ENCODE results near the gene FNDC3B.

Gene FNDC3B

DNA sequence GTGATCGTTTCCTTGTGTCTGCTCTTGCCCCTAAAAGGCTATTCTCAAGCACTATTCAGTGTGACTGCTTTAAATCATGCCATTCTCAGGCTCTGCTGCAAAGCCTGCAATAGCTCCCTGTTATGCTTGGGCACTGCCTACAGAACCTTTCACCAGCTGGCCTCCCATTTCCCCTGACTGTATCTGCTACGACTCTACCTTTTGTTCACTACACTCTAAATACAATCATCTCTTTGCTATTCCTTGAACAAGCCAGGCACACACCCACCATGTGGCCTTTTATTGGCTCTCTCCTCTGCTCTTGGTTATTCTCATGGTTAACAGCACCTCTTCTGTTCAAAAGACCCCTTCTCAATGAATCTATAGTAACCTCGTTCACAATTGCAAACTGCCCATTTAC is 29.6 kb upstream of the FNDC3B start:
- Histone ChIP-seq H3K79me2 (ENCODE audit: insufficient read depth, low read length) (no peaks in the 10 kb centered on the region), H3K9me3 (ENCODE audit: insufficient read depth, low read length) (no peaks in the 10 kb centered on the region), H3K4me3 (ENCODE audit: insufficient read depth, low read length, poor library complexity, severe bottlenecking) (no peak overlapping the region), H3K36me3 (ENCODE audit: low read length) (no peaks in the 10 kb centered on the region), H4K20me1 (ENCODE audit: low read depth, low read length) (no peaks in the 10 kb centered on the region), H3F3A (ENCODE audit: insufficient read depth) (no peaks in the 10 kb centered on the region), H3K27ac (ENCODE audit: low read depth, low read length) (no peak overlapping the region), H3K9me2 (replicated peaks; ENCODE audit: insufficient read depth, low read length) (no peaks in the 10 kb centered on the region), H2AFZ (ENCODE audit: low read depth, low read length, severe bottlenecking) (no peak overlapping the region), H3K27me3 (ENCODE audit: low read length) (no peaks in the 10 kb centered on the region), H3K4me2 (ENCODE audit: low read depth, low read length, poor library complexity, severe bottlenecking) (no peak overlapping the region), H3K9ac (ENCODE audit: low read length) (no peak overlapping the region)
- TF ChIP-seq, protein P1, sequence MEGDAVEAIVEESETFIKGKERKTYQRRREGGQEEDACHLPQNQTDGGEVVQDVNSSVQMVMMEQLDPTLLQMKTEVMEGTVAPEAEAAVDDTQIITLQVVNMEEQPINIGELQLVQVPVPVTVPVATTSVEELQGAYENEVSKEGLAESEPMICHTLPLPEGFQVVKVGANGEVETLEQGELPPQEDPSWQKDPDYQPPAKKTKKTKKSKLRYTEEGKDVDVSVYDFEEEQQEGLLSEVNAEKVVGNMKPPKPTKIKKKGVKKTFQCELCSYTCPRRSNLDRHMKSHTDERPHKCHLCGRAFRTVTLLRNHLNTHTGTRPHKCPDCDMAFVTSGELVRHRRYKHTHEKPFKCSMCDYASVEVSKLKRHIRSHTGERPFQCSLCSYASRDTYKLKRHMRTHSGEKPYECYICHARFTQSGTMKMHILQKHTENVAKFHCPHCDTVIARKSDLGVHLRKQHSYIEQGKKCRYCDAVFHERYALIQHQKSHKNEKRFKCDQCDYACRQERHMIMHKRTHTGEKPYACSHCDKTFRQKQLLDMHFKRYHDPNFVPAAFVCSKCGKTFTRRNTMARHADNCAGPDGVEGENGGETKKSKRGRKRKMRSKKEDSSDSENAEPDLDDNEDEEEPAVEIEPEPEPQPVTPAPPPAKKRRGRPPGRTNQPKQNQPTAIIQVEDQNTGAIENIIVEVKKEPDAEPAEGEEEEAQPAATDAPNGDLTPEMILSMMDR (IDR thresholded peaks at IDR 0.05; ENCODE audit: insufficient read depth, low read length, poor library complexity, severe bottlenecking), result no peak
- TF ChIP-seq EZH2phosphoT487 (conservative IDR thresholded peaks at IDR 0.05; ENCODE audit: low read length), result no peak

DNA sequence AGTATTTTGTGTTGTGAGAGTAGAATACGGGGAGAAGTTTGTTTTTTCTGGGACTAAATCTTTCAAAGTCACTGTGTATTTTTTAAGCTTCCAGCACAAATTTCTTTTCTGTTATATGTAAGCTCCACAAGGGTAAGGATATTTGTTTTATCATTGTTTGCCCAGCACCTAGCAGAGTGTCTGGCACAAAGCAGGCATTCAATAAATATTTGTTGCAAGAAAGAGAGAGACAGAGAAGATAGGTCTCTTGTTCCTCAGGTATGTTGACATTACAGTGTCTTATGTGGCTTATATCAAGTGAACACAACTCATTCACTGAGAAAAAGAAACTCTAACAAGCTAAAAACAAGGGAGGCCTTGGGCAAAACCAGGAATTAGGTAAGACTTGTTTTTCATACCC is 26.6 kb upstream of the FNDC3B start:
- Histone ChIP-seq H2AFZ (ENCODE audit: low read depth, low read length, severe bottlenecking) (no peak overlapping the region), H3F3A (ENCODE audit: insufficient read depth) (no peaks in the 10 kb centered on the region), H4K20me1 (ENCODE audit: low read depth, low read length) (no peaks in the 10 kb centered on the region), H3K4me2 (ENCODE audit: low read depth, low read length, poor library complexity, severe bottlenecking) (no peak overlapping the region), H3K27ac (ENCODE audit: low read depth, low read length) (no peak overlapping the region), H3K9me2 (replicated peaks; ENCODE audit: insufficient read depth, low read length) (no peaks in the 10 kb centered on the region), H3K9ac (ENCODE audit: low read length) (no peak overlapping the region), H3K27me3 (ENCODE audit: low read length) (no peaks in the 10 kb centered on the region), H3K79me2 (ENCODE audit: insufficient read depth, low read length) (no peaks in the 10 kb centered on the region), H3K4me3 (ENCODE audit: insufficient read depth, low read length, poor library complexity, severe bottlenecking) (no peak overlapping the region), H3K9me3 (ENCODE audit: insufficient read depth, low read length) (no peaks in the 10 kb centered on the region), H3K36me3 (ENCODE audit: low read length) (no peaks in the 10 kb centered on the region)
- TF ChIP-seq, protein P1 (IDR thresholded peaks at IDR 0.05; ENCODE audit: insufficient read depth, low read length, poor library complexity, severe bottlenecking), result no peak
- TF ChIP-seq EZH2phosphoT487 (conservative IDR thresholded peaks at IDR 0.05; ENCODE audit: low read length), result no peak

DNA sequence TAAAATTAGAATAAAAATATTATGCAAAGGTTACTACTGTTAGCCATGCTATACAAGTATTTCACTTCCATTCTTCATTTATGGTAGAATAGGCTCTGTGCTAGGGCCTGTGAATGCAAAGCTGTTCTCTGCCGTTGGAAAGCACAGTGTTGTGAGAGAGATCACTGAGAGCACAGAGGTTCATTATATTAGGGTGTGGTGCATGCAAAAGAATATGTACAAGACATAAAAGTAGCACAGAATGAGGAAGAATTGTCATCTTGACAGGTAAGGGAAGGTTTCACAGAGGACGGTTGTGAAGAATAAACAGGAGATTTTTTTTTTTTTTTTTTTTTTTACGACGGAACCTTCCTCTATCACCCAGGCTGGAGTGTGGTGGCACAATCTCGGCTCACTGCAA is 25.2 kb upstream of the FNDC3B start:
- Histone ChIP-seq H4K20me1 (ENCODE audit: low read depth, low read length) (no peaks in the 10 kb centered on the region), H2AFZ (ENCODE audit: low read depth, low read length, severe bottlenecking) (no peak overlapping the region), H3K9ac (ENCODE audit: low read length) (no peak overlapping the region), H3K4me3 (ENCODE audit: insufficient read depth, low read length, poor library complexity, severe bottlenecking) (no peak overlapping the region), H3K27ac (ENCODE audit: low read depth, low read length) (no peak overlapping the region), H3K27me3 (ENCODE audit: low read length) (no peaks in the 10 kb centered on the region), H3F3A (ENCODE audit: insufficient read depth) (no peaks in the 10 kb centered on the region), H3K4me2 (ENCODE audit: low read depth, low read length, poor library complexity, severe bottlenecking) (no peak overlapping the region), H3K9me3 (ENCODE audit: insufficient read depth, low read length) (no peaks in the 10 kb centered on the region), H3K36me3 (ENCODE audit: low read length) (no peaks in the 10 kb centered on the region), H3K9me2 (replicated peaks; ENCODE audit: insufficient read depth, low read length) (no peaks in the 10 kb centered on the region), H3K79me2 (ENCODE audit: insufficient read depth, low read length) (no peaks in the 10 kb centered on the region)
- TF ChIP-seq, protein P1 (IDR thresholded peaks at IDR 0.05; ENCODE audit: insufficient read depth, low read length, poor library complexity, severe bottlenecking), result no peak
- no peak for TF ChIP-seq EZH2phosphoT487 (conservative IDR thresholded peaks at IDR 0.05; ENCODE audit: low read length)

Measured in SU-DHL-6 (cell line).